ENCODE data around the gene ADAMTS18.

DNA sequence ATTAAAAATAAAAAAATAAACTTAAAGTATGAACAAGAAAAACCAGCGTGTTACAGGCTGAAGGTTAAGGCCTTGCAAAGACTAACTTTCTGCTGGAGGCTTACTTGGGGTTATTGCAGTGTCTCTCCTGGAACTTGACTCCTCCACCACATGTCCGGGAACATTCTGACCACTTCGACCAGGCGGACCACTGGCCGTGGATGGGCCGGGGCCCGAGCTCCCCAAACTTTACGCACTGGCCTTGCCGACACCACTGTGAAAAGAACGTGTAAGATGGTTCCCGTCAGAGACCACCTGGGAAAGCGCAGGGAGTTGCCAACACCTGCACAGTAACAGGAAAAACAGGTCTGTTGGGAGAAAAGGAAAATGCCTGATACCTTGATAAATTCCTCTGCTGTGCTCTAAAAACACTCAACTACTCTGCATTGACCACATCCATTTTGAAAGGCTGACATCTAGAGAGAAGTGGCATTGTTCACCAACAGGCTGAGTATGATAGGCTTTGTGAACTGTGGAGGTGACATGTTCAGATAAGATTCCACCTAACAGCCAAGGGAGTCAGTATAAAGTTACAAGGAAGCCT lies 99.1 kb downstream of the ADAMTS18 start:
- TF ChIP-seq, protein P1, sequence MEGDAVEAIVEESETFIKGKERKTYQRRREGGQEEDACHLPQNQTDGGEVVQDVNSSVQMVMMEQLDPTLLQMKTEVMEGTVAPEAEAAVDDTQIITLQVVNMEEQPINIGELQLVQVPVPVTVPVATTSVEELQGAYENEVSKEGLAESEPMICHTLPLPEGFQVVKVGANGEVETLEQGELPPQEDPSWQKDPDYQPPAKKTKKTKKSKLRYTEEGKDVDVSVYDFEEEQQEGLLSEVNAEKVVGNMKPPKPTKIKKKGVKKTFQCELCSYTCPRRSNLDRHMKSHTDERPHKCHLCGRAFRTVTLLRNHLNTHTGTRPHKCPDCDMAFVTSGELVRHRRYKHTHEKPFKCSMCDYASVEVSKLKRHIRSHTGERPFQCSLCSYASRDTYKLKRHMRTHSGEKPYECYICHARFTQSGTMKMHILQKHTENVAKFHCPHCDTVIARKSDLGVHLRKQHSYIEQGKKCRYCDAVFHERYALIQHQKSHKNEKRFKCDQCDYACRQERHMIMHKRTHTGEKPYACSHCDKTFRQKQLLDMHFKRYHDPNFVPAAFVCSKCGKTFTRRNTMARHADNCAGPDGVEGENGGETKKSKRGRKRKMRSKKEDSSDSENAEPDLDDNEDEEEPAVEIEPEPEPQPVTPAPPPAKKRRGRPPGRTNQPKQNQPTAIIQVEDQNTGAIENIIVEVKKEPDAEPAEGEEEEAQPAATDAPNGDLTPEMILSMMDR (conservative IDR thresholded peaks at IDR 0.05 in 1 of 2, IDR thresholded peaks at IDR 0.05 in 1 of 2; ENCODE audit: low read depth in 1 of 2, low read length in 2 of 2) = no peak
- no peak for TF ChIP-seq EZH2 (IDR thresholded peaks at IDR 0.05; ENCODE audit: low read length, missing control alignments)
